Measurements from ENCODE around the gene PRR14L.

The PRR14L gene

GRCh38 chr22:31637891-31638618 is 111.9 kb downstream of the PRR14L start:
- DNase-seq, result no peak

- no peak for DNase-seq
Measured at GRCh38 chr22:31637447-31637890, 112.5 kb downstream of the PRR14L start.

- no peak for DNase-seq
Measured at GRCh38 chr22:31635638-31636306, 114.2 kb downstream of the PRR14L start.

DNA sequence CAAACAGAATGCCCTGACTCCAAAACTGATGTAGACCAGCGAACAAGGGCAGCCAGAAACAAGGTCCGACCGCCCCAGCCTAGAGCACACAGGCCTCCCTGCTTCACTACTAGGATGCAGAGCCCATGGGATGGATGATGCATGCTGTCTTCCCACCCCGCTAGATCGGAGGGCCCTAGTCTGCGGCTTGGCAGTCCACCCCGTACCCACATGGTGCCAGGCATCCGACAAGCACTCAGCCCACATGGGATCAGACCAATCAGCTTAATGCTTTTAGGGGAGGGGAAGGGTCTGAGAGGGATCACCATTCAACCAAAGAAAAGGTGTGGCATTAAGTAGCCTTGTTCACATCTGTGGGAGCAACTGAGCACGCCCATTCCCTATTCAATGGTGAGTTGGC is 118.5 kb downstream of the PRR14L start:
- no peak for DNase-seq

All from T-helper 2 cell (primary cell).